SK-N-SH (cell line): ENCODE measurements around the gene PTPN9. TPM values are rescaled to one million over a fixed set of nuclear protein-coding genes. Genes with fewer than 3 reads are reported as not detected.
A peak's percentile ranks its signal among the peaks of the same experiment; 100 is the strongest.

ENCODE experiments used
- CTCF ChIA-PET: fragments of 300-600, 350-600 bp; formaldehyde crosslinking; extraction: SDS; loops from one replicate; lab custom pipeline; 2021; lab: Yijun Ruan, JAX
- POLR2A ChIA-PET: fragments of 350-600 bp; sonication (Branson Sonifier 250); formaldehyde crosslinking; extraction: SDS; loops from one replicate; lab custom pipeline; 2020; ENCODE audit warnings: antibody characterized with exemption, inconsistent platforms; lab: Yijun Ruan, JAX
- DNase-seq: peaks from one replicate; pipeline ENCODE4 v3.0.0; 2012
- H2AFZ ChIP-seq: fragments of 200-600 bp; sonication (generic); 2 replicates; pipeline ENCODE4 v1.8.1; 2016; ENCODE audit warnings: antibody characterized with exemption, mild to moderate bottlenecking, low read depth
- H3F3A ChIP-seq: fragments of 200-600 bp; sonication (generic); replicated peaks from 2 replicates; pipeline ENCODE3; 2016; ENCODE audit warnings: antibody characterized with exemption, mild to moderate bottlenecking; ENCODE audit not compliant: insufficient read depth
- H3K27ac ChIP-seq, 2 experiments: fragments of 200-500 bp in 1 of 2; fragments of 200-600 bp in 1 of 2; sonication (Bioruptor generic) in 1 of 2; sonication (generic), shearing (Covaris generic) in 1 of 2; 2 replicates each; pipeline versions ENCODE4 v1.5.1 to v1.6.1; 2014 to 2016; ENCODE audit warnings: low read depth in 2 of 2, inconsistent platforms in 1 of 2, low read length in 1 of 2, mild to moderate bottlenecking in 1 of 2, mixed read lengths in 1 of 2
- H3K27me3 ChIP-seq: fragments of 200-600 bp; sonication (generic), shearing (Covaris generic); 2 replicates; pipeline ENCODE4 v1.6.1; 2016; ENCODE audit warnings: mixed run types; ENCODE audit not compliant: insufficient read depth
- H3K36me3 ChIP-seq, 2 experiments: fragments of 200-500 bp in 1 of 2; fragments of 200-600 bp in 1 of 2; sonication (Bioruptor generic) in 1 of 2; sonication (generic) in 1 of 2; replicated peaks in 1 of 2; 2 replicates each; pipeline versions ENCODE3 to v1.5.1; 2014 to 2016; ENCODE audit warnings: low read length in 1 of 2, mild to moderate bottlenecking in 1 of 2; ENCODE audit not compliant: insufficient read depth in 2 of 2, control insufficient read depth in 1 of 2
- H3K4me1 ChIP-seq, 2 experiments: fragments of 200-500 bp in 1 of 2; fragments of 200-600 bp in 1 of 2; sonication (Bioruptor generic) in 1 of 2; sonication (generic), shearing (Covaris generic) in 1 of 2; 2 replicates each; pipeline versions ENCODE4 v1.5.1 to v1.6.1; 2014 to 2016; ENCODE audit warnings: low read depth in 1 of 2, low read length in 1 of 2, mixed run types in 1 of 2; ENCODE audit not compliant: insufficient read depth in 2 of 2, control insufficient read depth in 1 of 2
- H3K4me2 ChIP-seq: fragments of 200-600 bp; sonication (generic), shearing (Covaris generic); 2 replicates; pipeline ENCODE4 v1.6.1; 2017; ENCODE audit warnings: mixed run types
- H3K4me3 ChIP-seq, 2 experiments: fragments of 200-500 bp in 1 of 2; fragments of 200-600 bp in 1 of 2; sonication (Bioruptor generic) in 1 of 2; sonication (generic), shearing (Covaris generic) in 1 of 2; 2 replicates each; pipeline versions ENCODE4 v1.5.1 to v1.8.1; 2014 to 2016; ENCODE audit warnings: low read depth in 2 of 2, inconsistent platforms in 1 of 2, low read length in 1 of 2, mild to moderate bottlenecking in 1 of 2, mixed read lengths in 1 of 2, moderate library complexity in 1 of 2
- H3K79me2 ChIP-seq: fragments of 200-600 bp; sonication (generic); 2 replicates; pipeline ENCODE4 v1.8.1; 2017; ENCODE audit warnings: mild to moderate bottlenecking; ENCODE audit not compliant: insufficient read depth
- H3K9ac ChIP-seq: fragments of 200-600 bp; sonication (generic); 2 replicates; pipeline ENCODE4 v1.6.1; 2017; ENCODE audit warnings: mixed run types
- H3K9me2 ChIP-seq: fragments of 200-600 bp; sonication (generic); 2 replicates; pipeline ENCODE4 v1.6.1; 2017; ENCODE audit warnings: mixed run types
- H3K9me3 ChIP-seq: fragments of 200-600 bp; sonication (generic); 2 replicates; pipeline ENCODE4 v1.6.1; 2017; ENCODE audit warnings: mixed run types, mild to moderate bottlenecking, moderate library complexity
- H4K20me1 ChIP-seq: fragments of 200-600 bp; sonication (generic); 2 replicates; pipeline ENCODE4 v1.6.1; 2017; ENCODE audit warnings: mild to moderate bottlenecking, mixed run types; ENCODE audit not compliant: insufficient read depth
- ELF1 ChIP-seq: IDR thresholded peaks from 2 replicates; pipeline ENCODE4 v1.4.0; 2012
- EZH2phosphoT487 ChIP-seq: fragments of 200-600 bp; sonication (generic); IDR thresholded peaks from 2 replicates; pipeline ENCODE4 v1.6.1; 2017; ENCODE audit warnings: low read depth, mixed run types, mild to moderate bottlenecking, antibody characterized with exemption, moderate library complexity, borderline replicate concordance
- FOXM1 ChIP-seq: IDR thresholded peaks from 2 replicates; pipeline ENCODE4 v1.4.0; 2012; ENCODE audit warnings: low read depth, mild to moderate bottlenecking
- GABPA ChIP-seq: IDR thresholded peaks from 2 replicates; pipeline ENCODE4 v1.4.0; 2012; ENCODE audit warnings: low read depth, mild to moderate bottlenecking
- JUND ChIP-seq: IDR thresholded peaks from 2 replicates; pipeline ENCODE4 v1.4.0; 2012
- MEF2A ChIP-seq: IDR thresholded peaks from 2 replicates; pipeline ENCODE4 v1.4.0; 2012; ENCODE audit warnings: low read depth, borderline replicate concordance
- MXI1 ChIP-seq: IDR thresholded peaks from 2 replicates; pipeline ENCODE4 v1.6.1; 2012; ENCODE audit warnings: mild to moderate bottlenecking, low read depth, low read length, improper control_type of control experiment
- NFIC ChIP-seq: IDR thresholded peaks from 2 replicates; pipeline ENCODE4 v1.4.0; 2012; ENCODE audit warnings: borderline replicate concordance
- POLR2AphosphoS5 ChIP-seq: IDR thresholded peaks from 2 replicates; pipeline ENCODE4 v1.6.1; 2012; ENCODE audit warnings: low read depth, low read length
- RCOR1 ChIP-seq: fragments of 150-350 bp; IDR thresholded peaks from 2 replicates; pipeline ENCODE4 v1.6.1; 2017; ENCODE audit warnings: antibody characterized with exemption, low read length
- SIN3A ChIP-seq: IDR thresholded peaks from 2 replicates; pipeline ENCODE4 v1.6.1; 2012; ENCODE audit warnings: low read depth, mild to moderate bottlenecking, low read length, moderate library complexity, borderline replicate concordance
- TAF1 ChIP-seq: IDR thresholded peaks from 2 replicates; pipeline ENCODE4 v1.6.1; 2012; ENCODE audit warnings: low read depth, mild to moderate bottlenecking, low read length, moderate library complexity, borderline replicate concordance
- TCF12 ChIP-seq: IDR thresholded peaks from 2 replicates; pipeline ENCODE4 v1.4.0; 2012
- YY1 ChIP-seq: IDR thresholded peaks from 2 replicates; pipeline ENCODE4 v1.4.0; 2012; ENCODE audit warnings: low read depth, mild to moderate bottlenecking
- WGBS: methylation state at CpG from one replicate; pipeline ENCODE4 v1.1.6; 2017; ENCODE audit warnings: low lambda C conversion rate; 5-methylcytosine and 5-hydroxymethylcytosine counted together
- polyA plus RNA-seq, 3 experiments: library from polyadenylated mRNA; depleted of rRNA; stranded (reverse); fragments of >200 nt; gene quantifications; 2 replicates each; pipeline ENCODE4 v1.2.3, GENCODE V29; 2012
- TF ChIP-seq, protein P1 (sequence below): IDR thresholded peaks from 2 replicates; pipeline ENCODE4 v1.4.0; 2012; ENCODE audit warnings: low read depth, borderline replicate concordance
- TF ChIP-seq, protein P2 (sequence below): fragments of 200-600 bp; sonication (generic); IDR thresholded peaks from 2 replicates; pipeline ENCODE4 v1.6.1; 2017; ENCODE audit warnings: antibody characterized with exemption, mild to moderate bottlenecking, moderate library complexity
- TF ChIP-seq, protein P3 (sequence below): IDR thresholded peaks from 2 replicates; pipeline ENCODE4; 2012

PTPN9 gene
- polyA plus RNA-seq, 1 of the 3 experiments (the other 2 are of a cell fraction): 25.9 TPM

DNA sequence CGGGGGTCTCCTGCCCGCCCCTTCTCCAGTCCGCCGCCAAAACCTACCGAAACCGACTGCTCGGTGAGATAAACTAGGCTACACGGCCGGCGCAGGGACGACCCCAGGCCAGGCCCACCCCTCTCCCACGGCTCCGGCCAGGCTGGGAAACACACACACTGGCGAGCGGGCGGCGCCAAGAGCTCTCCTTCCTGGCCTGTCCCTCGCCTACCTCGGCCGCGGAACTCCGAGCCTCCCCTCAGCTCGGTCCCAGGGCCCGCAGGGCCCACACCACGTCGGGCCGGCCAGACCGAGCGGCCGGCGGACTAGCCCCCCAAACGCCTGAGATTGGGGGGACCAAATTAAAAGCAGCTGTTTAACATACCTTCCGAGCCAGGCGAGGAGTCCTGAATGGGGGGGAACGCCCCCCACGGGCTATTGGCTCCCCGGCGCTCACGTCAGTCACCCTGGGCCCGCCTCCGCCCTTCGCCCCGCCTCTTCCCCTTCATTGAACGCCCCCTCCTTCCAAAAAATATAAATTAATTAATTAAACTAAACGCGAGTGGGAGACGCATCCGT, 123.6 kb downstream of the PTPN9 start:
- WGBS: 1% methylated on average over 33 of the region's 48 CpGs
- peak overlapping the region; percentile 96 for H3K9ac ChIP-seq
- peaks cover 29% of the 10 kb centered on the region for H3F3A ChIP-seq

More for the DNA sequence above, 123.6 kb downstream of the PTPN9 start:
- no peaks in the 10 kb centered on the region for H3K9me2 ChIP-seq
- POLR2A ChIA-PET: interaction anchor here (0.6 to 3.4 kb wide), 5 partner anchors 13 to 212 kb away, joined by 3 to 12 read pairs (median 4); partner anchors contain the start of genes IMP3, MAN2C1 and SNUPN
- H3K4me1 ChIP-seq: peaks cover 0 to 16% of the 10 kb centered on the region in 2 experiments; a peak in 1 of 4 replicates
- H3K36me3 ChIP-seq: no peaks in the 10 kb centered on the region
- peak overlapping the region; percentile 94 for H2AFZ ChIP-seq
- peak; percentile 90 for DNase-seq
- no peaks in the 10 kb centered on the region for H3K9me3 ChIP-seq
- H4K20me1 ChIP-seq: peaks cover 1% of the 10 kb centered on the region
- H3K4me3 ChIP-seq: peak overlapping the region; percentile 93 to 97
- peak overlapping the region; percentile 98 for H3K4me2 ChIP-seq
- peaks cover 13% of the 10 kb centered on the region; the same call in 1 of the 2 replicates for H3K79me2 ChIP-seq
- CTCF ChIA-PET: interaction anchor here (0.7 to 3.7 kb wide), 7 partner anchors 12 to 185 kb away, joined by 3 to 19 read pairs (median 3); partner anchors contain the start of genes IMP3, MAN2C1 and SNUPN
- no peaks in the 10 kb centered on the region for H3K27me3 ChIP-seq
- H3K27ac ChIP-seq: peak overlapping the region; percentile 94 to 96
- TF ChIP-seq JUND: no peak
- TF ChIP-seq POLR2AphosphoS5: peak; percentile 43; the same call in 1 of the 2 replicates
- TF ChIP-seq SIN3A: peak; percentile 76; the same call in 1 of the 2 replicates
- TF ChIP-seq TAF1: 0 out of 2 replicates have a peak, but pooled peaks have one; percentile 5
- no peak for TF ChIP-seq EZH2phosphoT487
- TF ChIP-seq, protein P1, sequence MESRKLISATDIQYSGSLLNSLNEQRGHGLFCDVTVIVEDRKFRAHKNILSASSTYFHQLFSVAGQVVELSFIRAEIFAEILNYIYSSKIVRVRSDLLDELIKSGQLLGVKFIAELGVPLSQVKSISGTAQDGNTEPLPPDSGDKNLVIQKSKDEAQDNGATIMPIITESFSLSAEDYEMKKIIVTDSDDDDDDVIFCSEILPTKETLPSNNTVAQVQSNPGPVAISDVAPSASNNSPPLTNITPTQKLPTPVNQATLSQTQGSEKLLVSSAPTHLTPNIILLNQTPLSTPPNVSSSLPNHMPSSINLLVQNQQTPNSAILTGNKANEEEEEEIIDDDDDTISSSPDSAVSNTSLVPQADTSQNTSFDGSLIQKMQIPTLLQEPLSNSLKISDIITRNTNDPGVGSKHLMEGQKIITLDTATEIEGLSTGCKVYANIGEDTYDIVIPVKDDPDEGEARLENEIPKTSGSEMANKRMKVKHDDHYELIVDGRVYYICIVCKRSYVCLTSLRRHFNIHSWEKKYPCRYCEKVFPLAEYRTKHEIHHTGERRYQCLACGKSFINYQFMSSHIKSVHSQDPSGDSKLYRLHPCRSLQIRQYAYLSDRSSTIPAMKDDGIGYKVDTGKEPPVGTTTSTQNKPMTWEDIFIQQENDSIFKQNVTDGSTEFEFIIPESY: no peak
- TF ChIP-seq, protein P2, sequence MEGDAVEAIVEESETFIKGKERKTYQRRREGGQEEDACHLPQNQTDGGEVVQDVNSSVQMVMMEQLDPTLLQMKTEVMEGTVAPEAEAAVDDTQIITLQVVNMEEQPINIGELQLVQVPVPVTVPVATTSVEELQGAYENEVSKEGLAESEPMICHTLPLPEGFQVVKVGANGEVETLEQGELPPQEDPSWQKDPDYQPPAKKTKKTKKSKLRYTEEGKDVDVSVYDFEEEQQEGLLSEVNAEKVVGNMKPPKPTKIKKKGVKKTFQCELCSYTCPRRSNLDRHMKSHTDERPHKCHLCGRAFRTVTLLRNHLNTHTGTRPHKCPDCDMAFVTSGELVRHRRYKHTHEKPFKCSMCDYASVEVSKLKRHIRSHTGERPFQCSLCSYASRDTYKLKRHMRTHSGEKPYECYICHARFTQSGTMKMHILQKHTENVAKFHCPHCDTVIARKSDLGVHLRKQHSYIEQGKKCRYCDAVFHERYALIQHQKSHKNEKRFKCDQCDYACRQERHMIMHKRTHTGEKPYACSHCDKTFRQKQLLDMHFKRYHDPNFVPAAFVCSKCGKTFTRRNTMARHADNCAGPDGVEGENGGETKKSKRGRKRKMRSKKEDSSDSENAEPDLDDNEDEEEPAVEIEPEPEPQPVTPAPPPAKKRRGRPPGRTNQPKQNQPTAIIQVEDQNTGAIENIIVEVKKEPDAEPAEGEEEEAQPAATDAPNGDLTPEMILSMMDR: no peak
- 0 out of 2 replicates have a peak, but pooled peaks have one; percentile 5 for TF ChIP-seq GABPA
- TF ChIP-seq YY1: no peak
- no peak for TF ChIP-seq RCOR1
- no peak for TF ChIP-seq FOXM1
- no peak for TF ChIP-seq NFIC
- TF ChIP-seq TCF12: peak; percentile 73
- TF ChIP-seq, protein P3, sequence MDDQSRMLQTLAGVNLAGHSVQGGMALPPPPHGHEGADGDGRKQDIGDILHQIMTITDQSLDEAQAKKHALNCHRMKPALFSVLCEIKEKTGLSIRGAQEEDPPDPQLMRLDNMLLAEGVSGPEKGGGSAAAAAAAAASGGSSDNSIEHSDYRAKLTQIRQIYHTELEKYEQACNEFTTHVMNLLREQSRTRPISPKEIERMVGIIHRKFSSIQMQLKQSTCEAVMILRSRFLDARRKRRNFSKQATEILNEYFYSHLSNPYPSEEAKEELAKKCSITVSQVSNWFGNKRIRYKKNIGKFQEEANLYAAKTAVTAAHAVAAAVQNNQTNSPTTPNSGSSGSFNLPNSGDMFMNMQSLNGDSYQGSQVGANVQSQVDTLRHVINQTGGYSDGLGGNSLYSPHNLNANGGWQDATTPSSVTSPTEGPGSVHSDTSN: peak; percentile 70
- TF ChIP-seq MEF2A: no peak
- TF ChIP-seq ELF1: no peak
- TF ChIP-seq MXI1: peak; percentile 62; the same call in 1 of the 2 replicates
- TF ChIP-seq, all 33 proteins: peak for 7
